ENCODE data around the gene ABL2.

The ABL2 gene

GRCh38 chr1:179104611-179105250 lies 124.7 kb downstream of the ABL2 start:
- peaks cover 15 to 36% of the 10 kb centered on the region in 2 donors for H3K36me3 ChIP-seq (ENCODE audit: control insufficient read depth in 1 of 2, insufficient read depth in 2 of 2, low read length in 2 of 2)
- H3K27me3 ChIP-seq (ENCODE audit: control insufficient read depth in 1 of 2, insufficient read depth in 2 of 2, low read length in 2 of 2): no peaks in the 10 kb centered on the region
- no peaks in the 10 kb centered on the region for H3K4me1 ChIP-seq (ENCODE audit: control insufficient read depth in 1 of 2, insufficient read depth in 2 of 2, low read length in 2 of 2)
- no peak overlapping the region for H3K27ac ChIP-seq (ENCODE audit: low read depth, low read length)
- H3K9ac ChIP-seq (ENCODE audit: low read depth in 1 of 2, low read length in 2 of 2): no peak overlapping the region
- H3K4me3 ChIP-seq (ENCODE audit: low read depth in 1 of 2, low read length in 2 of 2): no peak overlapping the region
- no peaks in the 10 kb centered on the region for H3K9me3 ChIP-seq (ENCODE audit: control insufficient read depth in 1 of 2, low read length in 2 of 2)

- no peak overlapping the region for H3K27ac ChIP-seq (ENCODE audit: low read depth, low read length)
- H3K9me3 ChIP-seq (ENCODE audit: control insufficient read depth in 1 of 2, low read length in 2 of 2): no peaks in the 10 kb centered on the region
- H3K9ac ChIP-seq (ENCODE audit: low read depth in 1 of 2, low read length in 2 of 2): no peak overlapping the region
- no peak overlapping the region for H3K4me3 ChIP-seq (ENCODE audit: low read depth in 1 of 2, low read length in 2 of 2)
- H3K36me3 ChIP-seq (ENCODE audit: control insufficient read depth in 1 of 2, insufficient read depth in 2 of 2, low read length in 2 of 2): peaks cover 15 to 32% of the 10 kb centered on the region in 2 donors
- no peaks in the 10 kb centered on the region for H3K27me3 ChIP-seq (ENCODE audit: control insufficient read depth in 1 of 2, insufficient read depth in 2 of 2, low read length in 2 of 2)
- no peaks in the 10 kb centered on the region for H3K4me1 ChIP-seq (ENCODE audit: control insufficient read depth in 1 of 2, insufficient read depth in 2 of 2, low read length in 2 of 2)
Observed at GRCh38 chr1:179103999-179104398, 125.5 kb downstream of the ABL2 start.

DNA sequence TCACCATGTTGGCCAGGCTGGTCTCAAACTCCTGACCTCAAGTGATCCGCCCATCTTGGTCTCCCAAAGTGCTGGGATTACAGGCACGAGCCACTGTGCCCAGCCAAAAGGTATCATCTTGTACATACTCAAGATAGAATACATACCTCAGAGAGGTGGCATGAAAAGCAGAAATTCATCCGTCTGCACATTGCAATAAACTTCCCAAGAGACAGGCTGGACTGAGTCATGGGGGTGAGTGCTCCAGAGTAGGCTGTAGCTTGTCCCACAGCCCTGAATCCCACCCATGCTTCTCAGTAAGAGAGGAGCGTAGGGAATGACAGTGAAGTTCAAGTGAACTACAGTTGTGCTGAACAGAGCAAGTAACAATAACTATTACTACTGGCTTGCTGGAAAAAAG lies 127.9 kb downstream of the ABL2 start:
- no peak overlapping the region for H3K4me3 ChIP-seq (ENCODE audit: low read depth in 1 of 2, low read length in 2 of 2)
- H3K4me1 ChIP-seq (ENCODE audit: control insufficient read depth in 1 of 2, insufficient read depth in 2 of 2, low read length in 2 of 2): no peaks in the 10 kb centered on the region
- no peaks in the 10 kb centered on the region for H3K9me3 ChIP-seq (ENCODE audit: control insufficient read depth in 1 of 2, low read length in 2 of 2)
- H3K27ac ChIP-seq (ENCODE audit: low read depth, low read length): no peak overlapping the region
- H3K27me3 ChIP-seq (ENCODE audit: control insufficient read depth in 1 of 2, insufficient read depth in 2 of 2, low read length in 2 of 2): no peaks in the 10 kb centered on the region
- H3K9ac ChIP-seq (ENCODE audit: low read depth in 1 of 2, low read length in 2 of 2): no peak overlapping the region
- peaks cover 3 to 25% of the 10 kb centered on the region in 2 donors for H3K36me3 ChIP-seq (ENCODE audit: control insufficient read depth in 1 of 2, insufficient read depth in 2 of 2, low read length in 2 of 2)

DNA sequence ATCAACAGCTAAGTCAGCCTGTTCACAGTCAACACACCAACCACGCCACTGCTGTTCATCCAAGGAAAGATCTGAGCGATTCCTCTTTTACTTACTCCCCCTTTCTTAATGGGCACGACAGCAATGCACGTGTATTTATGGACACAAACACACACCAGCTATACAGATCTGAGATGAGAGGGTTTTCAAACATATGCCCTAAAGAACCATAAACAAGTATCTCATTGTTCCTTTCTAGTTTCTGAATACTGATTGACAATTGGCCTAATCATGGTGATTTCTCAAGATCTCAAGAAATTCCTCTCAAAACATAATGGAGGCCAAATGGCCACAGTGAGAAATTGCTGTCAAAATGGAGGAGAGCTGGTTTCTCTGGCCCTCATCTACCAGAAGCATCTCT lies 129.6 kb downstream of the ABL2 start:
- Histone ChIP-seq H3K9ac (ENCODE audit: low read depth in 1 of 2, low read length in 2 of 2) (no peak overlapping the region), H3K27me3 (ENCODE audit: control insufficient read depth in 1 of 2, insufficient read depth in 2 of 2, low read length in 2 of 2) (no peaks in the 10 kb centered on the region), H3K36me3 (ENCODE audit: control insufficient read depth in 1 of 2, insufficient read depth in 2 of 2, low read length in 2 of 2) (peaks cover 4 to 37% of the 10 kb centered on the region in 2 donors), H3K9me3 (ENCODE audit: control insufficient read depth in 1 of 2, low read length in 2 of 2) (no peaks in the 10 kb centered on the region), H3K27ac (ENCODE audit: low read depth, low read length) (no peak overlapping the region), H3K4me3 (ENCODE audit: low read depth in 1 of 2, low read length in 2 of 2) (no peak overlapping the region), H3K4me1 (ENCODE audit: control insufficient read depth in 1 of 2, insufficient read depth in 2 of 2, low read length in 2 of 2) (no peaks in the 10 kb centered on the region)

GRCh38 chr1:179095924-179096323 lies 133.6 kb downstream of the ABL2 start:
- no peak overlapping the region for H3K9ac ChIP-seq (ENCODE audit: low read depth in 1 of 2, low read length in 2 of 2)
- no peak overlapping the region for H3K27ac ChIP-seq (ENCODE audit: low read depth, low read length)
- no peaks in the 10 kb centered on the region for H3K9me3 ChIP-seq (ENCODE audit: control insufficient read depth in 1 of 2, low read length in 2 of 2)
- H3K4me3 ChIP-seq (ENCODE audit: low read depth in 1 of 2, low read length in 2 of 2): no peak overlapping the region
- H3K27me3 ChIP-seq (ENCODE audit: control insufficient read depth in 1 of 2, insufficient read depth in 2 of 2, low read length in 2 of 2): no peaks in the 10 kb centered on the region
- H3K4me1 ChIP-seq (ENCODE audit: control insufficient read depth in 1 of 2, insufficient read depth in 2 of 2, low read length in 2 of 2): peaks cover 0 to 4% of the 10 kb centered on the region in 2 donors
- H3K36me3 ChIP-seq (ENCODE audit: control insufficient read depth in 1 of 2, insufficient read depth in 2 of 2, low read length in 2 of 2): peaks cover 15 to 75% of the 10 kb centered on the region in 2 donors

DNA sequence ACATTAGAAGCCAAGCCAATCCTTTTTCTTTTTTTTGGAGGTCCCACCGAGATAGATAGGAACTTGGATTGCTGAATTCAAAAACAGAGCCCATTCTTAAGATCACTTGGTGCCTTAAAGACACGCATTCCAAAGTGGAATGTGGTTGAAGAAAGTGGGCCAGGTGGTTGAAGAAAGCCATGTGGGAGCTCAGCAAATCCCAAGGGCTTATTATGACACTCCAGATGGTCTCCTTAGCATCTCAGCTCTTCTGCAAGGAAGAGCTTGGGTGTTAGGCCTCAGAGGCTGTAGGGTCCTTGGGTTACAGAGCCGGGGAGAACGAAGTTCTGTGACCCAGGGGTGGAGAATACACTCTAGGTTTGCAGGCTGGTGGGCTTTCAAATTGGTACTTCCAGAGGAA lies 134.1 kb downstream of the ABL2 start:
- Histone ChIP-seq H3K27ac (ENCODE audit: low read depth, low read length) (no peak overlapping the region), H3K4me3 (ENCODE audit: low read depth in 1 of 2, low read length in 2 of 2) (no peak overlapping the region), H3K27me3 (ENCODE audit: control insufficient read depth in 1 of 2, insufficient read depth in 2 of 2, low read length in 2 of 2) (no peaks in the 10 kb centered on the region), H3K9ac (ENCODE audit: low read depth in 1 of 2, low read length in 2 of 2) (no peak overlapping the region), H3K36me3 (ENCODE audit: control insufficient read depth in 1 of 2, insufficient read depth in 2 of 2, low read length in 2 of 2) (peaks cover 17 to 77% of the 10 kb centered on the region in 2 donors), H3K4me1 (ENCODE audit: control insufficient read depth in 1 of 2, insufficient read depth in 2 of 2, low read length in 2 of 2) (peaks cover 0 to 4% of the 10 kb centered on the region in 2 donors), H3K9me3 (ENCODE audit: control insufficient read depth in 1 of 2, low read length in 2 of 2) (no peaks in the 10 kb centered on the region)

GRCh38 chr1:179094818-179095217 lies 134.7 kb downstream of the ABL2 start:
- H3K4me3 ChIP-seq (ENCODE audit: low read depth in 1 of 2, low read length in 2 of 2): no peak overlapping the region
- H3K27ac ChIP-seq (ENCODE audit: low read depth, low read length): no peak overlapping the region
- H3K9ac ChIP-seq (ENCODE audit: low read depth in 1 of 2, low read length in 2 of 2): no peak overlapping the region
- H3K36me3 ChIP-seq (ENCODE audit: control insufficient read depth in 1 of 2, insufficient read depth in 2 of 2, low read length in 2 of 2): peaks cover 17 to 81% of the 10 kb centered on the region in 2 donors
- H3K27me3 ChIP-seq (ENCODE audit: control insufficient read depth in 1 of 2, insufficient read depth in 2 of 2, low read length in 2 of 2): no peaks in the 10 kb centered on the region
- H3K4me1 ChIP-seq (ENCODE audit: control insufficient read depth in 1 of 2, insufficient read depth in 2 of 2, low read length in 2 of 2): peaks cover 0 to 4% of the 10 kb centered on the region in 2 donors
- H3K9me3 ChIP-seq (ENCODE audit: control insufficient read depth in 1 of 2, low read length in 2 of 2): no peaks in the 10 kb centered on the region

GRCh38 chr1:179092896-179093461 lies 136.5 kb downstream of the ABL2 start:
- H3K9ac ChIP-seq (ENCODE audit: low read depth in 1 of 2, low read length in 2 of 2): no peak overlapping the region
- H3K9me3 ChIP-seq (ENCODE audit: control insufficient read depth in 1 of 2, low read length in 2 of 2): no peaks in the 10 kb centered on the region
- H3K4me3 ChIP-seq (ENCODE audit: low read depth in 1 of 2, low read length in 2 of 2): no peak overlapping the region
- H3K27me3 ChIP-seq (ENCODE audit: control insufficient read depth in 1 of 2, insufficient read depth in 2 of 2, low read length in 2 of 2): no peaks in the 10 kb centered on the region
- H3K36me3 ChIP-seq (ENCODE audit: control insufficient read depth in 1 of 2, insufficient read depth in 2 of 2, low read length in 2 of 2): peaks cover 17 to 93% of the 10 kb centered on the region in 2 donors
- H3K27ac ChIP-seq (ENCODE audit: low read depth, low read length): no peak overlapping the region
- peaks cover 0 to 9% of the 10 kb centered on the region in 2 donors for H3K4me1 ChIP-seq (ENCODE audit: control insufficient read depth in 1 of 2, insufficient read depth in 2 of 2, low read length in 2 of 2)

DNA sequence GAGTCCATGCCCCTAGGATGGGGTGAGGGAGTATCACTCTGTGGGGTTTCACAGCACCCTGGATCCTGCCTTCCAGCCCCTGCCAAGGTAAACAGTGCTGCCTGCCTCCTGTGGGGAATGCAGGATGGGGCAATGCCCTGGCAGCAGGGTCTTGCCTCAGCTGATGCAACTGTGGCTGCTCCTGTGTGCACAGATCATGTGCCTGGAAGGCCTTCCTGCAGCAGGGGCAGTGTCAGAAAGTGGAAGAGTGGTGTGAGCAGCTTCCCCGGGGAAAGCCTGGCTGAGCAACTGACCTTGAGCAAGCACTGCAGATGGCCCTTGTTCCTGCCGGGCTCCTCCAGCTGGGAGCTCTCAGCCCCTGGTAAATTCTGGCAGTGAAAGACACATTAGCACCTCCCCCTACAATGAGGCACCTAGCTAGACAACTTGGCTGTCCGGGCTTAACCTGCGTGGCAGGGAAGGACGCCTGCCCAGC lies 137.7 kb downstream of the ABL2 start:
- H3K27ac ChIP-seq (ENCODE audit: low read depth, low read length): no peak overlapping the region
- no peak overlapping the region for H3K4me3 ChIP-seq (ENCODE audit: low read depth in 1 of 2, low read length in 2 of 2)
- H3K9ac ChIP-seq (ENCODE audit: low read depth in 1 of 2, low read length in 2 of 2): no peak overlapping the region
- peaks cover 0 to 14% of the 10 kb centered on the region in 2 donors for H3K4me1 ChIP-seq (ENCODE audit: control insufficient read depth in 1 of 2, insufficient read depth in 2 of 2, low read length in 2 of 2)
- no peaks in the 10 kb centered on the region for H3K27me3 ChIP-seq (ENCODE audit: control insufficient read depth in 1 of 2, insufficient read depth in 2 of 2, low read length in 2 of 2)
- peaks cover 17 to 91% of the 10 kb centered on the region in 2 donors for H3K36me3 ChIP-seq (ENCODE audit: control insufficient read depth in 1 of 2, insufficient read depth in 2 of 2, low read length in 2 of 2)
- H3K9me3 ChIP-seq (ENCODE audit: control insufficient read depth in 1 of 2, low read length in 2 of 2): no peaks in the 10 kb centered on the region

DNA sequence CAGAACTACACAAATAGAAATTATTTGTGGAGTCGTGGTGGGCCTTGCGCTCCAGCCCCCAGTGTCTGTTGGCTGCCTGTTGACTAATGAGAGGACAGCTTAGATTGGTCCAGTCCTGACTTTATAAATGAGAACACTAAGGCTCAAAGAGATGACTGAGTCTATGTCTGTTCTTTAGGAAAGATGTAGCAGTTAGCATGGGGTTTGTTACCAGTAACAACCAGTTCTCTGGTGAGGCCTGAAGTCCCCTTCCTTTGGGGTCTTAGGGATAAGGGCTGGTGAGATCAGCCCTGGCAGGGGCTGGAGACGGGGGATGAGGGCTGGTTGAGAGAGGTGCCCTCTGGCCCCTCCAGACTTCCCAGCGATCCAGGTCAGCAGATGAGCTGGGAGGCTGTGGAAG lies 138.6 kb downstream of the ABL2 start:
- Histone ChIP-seq H3K36me3 (ENCODE audit: control insufficient read depth in 1 of 2, insufficient read depth in 2 of 2, low read length in 2 of 2) (peaks cover 17 to 89% of the 10 kb centered on the region in 2 donors), H3K4me1 (ENCODE audit: control insufficient read depth in 1 of 2, insufficient read depth in 2 of 2, low read length in 2 of 2) (peaks cover 0 to 15% of the 10 kb centered on the region in 2 donors), H3K27ac (ENCODE audit: low read depth, low read length) (no peak overlapping the region), H3K4me3 (ENCODE audit: low read depth in 1 of 2, low read length in 2 of 2) (no peak overlapping the region), H3K27me3 (ENCODE audit: control insufficient read depth in 1 of 2, insufficient read depth in 2 of 2, low read length in 2 of 2) (no peaks in the 10 kb centered on the region), H3K9ac (ENCODE audit: low read depth in 1 of 2, low read length in 2 of 2) (no peak overlapping the region), H3K9me3 (ENCODE audit: control insufficient read depth in 1 of 2, low read length in 2 of 2) (no peaks in the 10 kb centered on the region)
